ENCODE data around the gene IGSF22. TPM values are rescaled to one million over a fixed set of nuclear protein-coding genes. Genes with fewer than 3 reads are reported as not detected.
"Not testable (repeated sequence)": the region's sequence is repeated elsewhere in the genome, so short reads cannot be mapped to it uniquely, and the experiment has no call there.

The IGSF22 gene
- total RNA-seq, 4 donors from 2014 or later, result 1.0 TPM; not detected in 3

DNA sequence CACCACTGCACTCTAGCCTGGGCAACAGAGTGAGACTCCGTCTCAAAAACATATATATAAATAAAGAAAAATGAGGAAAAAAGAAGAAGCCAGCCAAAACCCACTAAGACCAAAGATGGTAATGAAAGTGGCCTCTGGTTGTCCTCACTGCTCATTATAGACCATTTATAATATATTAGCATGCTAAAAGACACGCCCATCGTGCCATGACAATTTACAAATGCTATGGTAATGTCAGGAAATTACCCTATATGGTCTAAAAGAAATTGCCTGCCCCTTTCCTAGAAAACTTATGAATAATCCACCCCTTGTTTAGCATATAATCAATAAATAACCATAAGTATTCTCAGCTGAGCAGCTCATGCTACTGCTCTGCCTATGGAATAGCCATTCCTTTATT lies 43.5 kb downstream of the IGSF22 start:
- intact Hi-C loops (cut with DNase I; ENCODE audit: low total_unique reads), result no loop called here
- Histone ChIP-seq H3K4me3 (no peak overlapping the region), H3K27ac (no peak overlapping the region), H3K4me1 (no peaks in the 10 kb centered on the region), H3K36me3 (no peaks in the 10 kb centered on the region), H3K27me3 (no peaks in the 10 kb centered on the region), H3K9me3 (no peaks in the 10 kb centered on the region)
- DNase-seq, result no peak
- TF ChIP-seq, protein P1, sequence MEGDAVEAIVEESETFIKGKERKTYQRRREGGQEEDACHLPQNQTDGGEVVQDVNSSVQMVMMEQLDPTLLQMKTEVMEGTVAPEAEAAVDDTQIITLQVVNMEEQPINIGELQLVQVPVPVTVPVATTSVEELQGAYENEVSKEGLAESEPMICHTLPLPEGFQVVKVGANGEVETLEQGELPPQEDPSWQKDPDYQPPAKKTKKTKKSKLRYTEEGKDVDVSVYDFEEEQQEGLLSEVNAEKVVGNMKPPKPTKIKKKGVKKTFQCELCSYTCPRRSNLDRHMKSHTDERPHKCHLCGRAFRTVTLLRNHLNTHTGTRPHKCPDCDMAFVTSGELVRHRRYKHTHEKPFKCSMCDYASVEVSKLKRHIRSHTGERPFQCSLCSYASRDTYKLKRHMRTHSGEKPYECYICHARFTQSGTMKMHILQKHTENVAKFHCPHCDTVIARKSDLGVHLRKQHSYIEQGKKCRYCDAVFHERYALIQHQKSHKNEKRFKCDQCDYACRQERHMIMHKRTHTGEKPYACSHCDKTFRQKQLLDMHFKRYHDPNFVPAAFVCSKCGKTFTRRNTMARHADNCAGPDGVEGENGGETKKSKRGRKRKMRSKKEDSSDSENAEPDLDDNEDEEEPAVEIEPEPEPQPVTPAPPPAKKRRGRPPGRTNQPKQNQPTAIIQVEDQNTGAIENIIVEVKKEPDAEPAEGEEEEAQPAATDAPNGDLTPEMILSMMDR (IDR thresholded peaks at IDR 0.05), result no peak
- TF ChIP-seq POLR2A (IDR thresholded peaks at IDR 0.05), result no peak

DNA sequence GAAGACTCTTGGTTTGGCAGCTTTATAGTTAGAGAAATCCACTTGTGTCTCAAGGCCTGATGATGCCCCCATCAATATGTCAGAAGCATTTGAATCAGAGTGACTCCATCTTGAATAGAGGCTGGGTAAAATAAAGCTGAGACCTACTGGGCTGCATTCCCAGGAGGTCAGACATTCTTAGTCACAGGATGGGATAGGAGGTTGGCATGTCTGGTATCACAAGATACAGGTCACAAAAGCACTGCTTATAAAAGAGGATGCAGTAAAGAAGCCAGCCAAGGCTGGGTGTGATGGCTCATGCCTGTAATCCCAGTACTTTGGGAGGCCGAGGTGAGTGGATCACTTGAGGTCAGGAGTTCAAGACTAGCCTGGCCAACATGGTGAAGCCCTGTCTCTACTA lies 44.0 kb downstream of the IGSF22 start:
- H3K9me3 ChIP-seq; H3K36me3 ChIP-seq; intact Hi-C loops (cut with DNase I; ENCODE audit: low total_unique reads); H3K27me3 ChIP-seq; H3K4me3 ChIP-seq; H3K27ac ChIP-seq; DNase-seq; H3K4me1 ChIP-seq: not testable (repeated sequence)

DNA sequence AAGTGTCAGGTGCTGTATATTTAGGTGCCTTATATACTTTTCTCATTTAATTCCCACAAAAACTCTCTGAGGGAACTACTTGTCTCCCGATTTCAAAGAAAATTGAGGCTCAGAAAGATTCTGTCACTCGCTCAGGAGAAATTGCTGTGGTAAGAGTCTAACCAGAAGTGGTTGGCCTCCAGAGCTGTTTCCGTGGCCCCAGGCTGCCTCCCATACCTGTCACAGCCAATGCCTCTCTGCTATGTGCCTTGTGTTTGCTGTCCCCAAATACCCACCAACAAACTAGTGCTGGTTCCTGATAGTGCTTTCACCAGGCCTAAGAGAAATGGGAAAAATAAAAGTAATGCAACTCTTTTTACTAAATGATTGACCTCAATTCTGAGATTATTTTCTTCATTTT lies 48.4 kb downstream of the IGSF22 start:
- Histone ChIP-seq H3K36me3 (no peaks in the 10 kb centered on the region), H3K4me3 (no peak overlapping the region), H3K27me3 (no peaks in the 10 kb centered on the region), H3K4me1 (no peaks in the 10 kb centered on the region), H3K27ac (no peak overlapping the region), H3K9me3 (no peaks in the 10 kb centered on the region)
- DNase-seq, result no peak
- intact Hi-C loops (cut with DNase I; ENCODE audit: low total_unique reads), result no loop called here
- TF ChIP-seq POLR2A (IDR thresholded peaks at IDR 0.05), result no peak
- TF ChIP-seq, protein P1 (IDR thresholded peaks at IDR 0.05), result no peak

DNA sequence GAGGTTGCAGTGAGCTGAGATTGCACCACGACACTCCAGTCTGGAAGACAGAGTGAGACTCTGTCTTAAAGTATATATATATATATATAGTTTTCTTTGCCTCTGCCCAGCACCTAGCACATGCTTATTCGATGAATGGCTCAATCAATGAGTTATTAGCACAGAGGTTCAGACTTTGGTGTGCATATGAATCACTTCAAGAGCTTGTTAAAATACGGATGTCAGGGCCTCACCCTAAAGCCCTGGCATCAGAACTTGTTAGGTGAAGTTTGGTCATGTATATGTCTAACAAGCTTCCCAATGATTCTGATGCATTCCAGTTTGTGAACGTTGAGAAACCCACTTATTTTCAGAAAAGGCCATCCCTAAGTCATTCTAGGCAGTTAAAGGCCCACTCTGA lies 49.2 kb downstream of the IGSF22 start:
- Histone ChIP-seq H3K27me3 (no peaks in the 10 kb centered on the region), H3K9me3 (no peaks in the 10 kb centered on the region), H3K4me1 (no peaks in the 10 kb centered on the region), H3K27ac (no peak overlapping the region), H3K36me3 (no peaks in the 10 kb centered on the region), H3K4me3 (no peak overlapping the region)
- intact Hi-C loops (cut with DNase I; ENCODE audit: low total_unique reads), result no loop called here
- TF ChIP-seq POLR2A (IDR thresholded peaks at IDR 0.05), result no peak
- TF ChIP-seq, protein P1 (IDR thresholded peaks at IDR 0.05), result no peak
- DNase-seq, result no peak

DNA sequence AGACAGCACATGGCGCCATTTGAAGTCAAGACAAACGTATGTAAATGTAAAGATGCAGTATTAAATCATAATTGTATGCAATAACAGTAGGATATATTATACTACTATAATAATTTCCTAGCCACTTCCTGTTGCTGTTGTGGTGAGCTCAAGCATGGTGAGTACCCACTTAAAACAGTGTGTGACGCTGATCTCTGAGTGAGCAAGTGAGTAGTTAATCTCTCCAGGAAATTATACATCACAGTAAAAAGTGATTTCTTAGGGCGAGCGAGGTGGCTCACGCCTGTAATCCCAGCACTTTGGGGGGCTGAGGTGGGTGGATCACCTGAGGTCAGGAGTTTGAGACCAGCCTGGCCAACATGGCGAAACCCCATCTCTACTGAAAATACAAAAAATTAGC lies 53.8 kb downstream of the IGSF22 start:
- H3K27ac ChIP-seq; H3K36me3 ChIP-seq; H3K27me3 ChIP-seq; intact Hi-C loops (cut with DNase I; ENCODE audit: low total_unique reads); H3K4me1 ChIP-seq; DNase-seq; H3K9me3 ChIP-seq; H3K4me3 ChIP-seq: not testable (repeated sequence)

DNA sequence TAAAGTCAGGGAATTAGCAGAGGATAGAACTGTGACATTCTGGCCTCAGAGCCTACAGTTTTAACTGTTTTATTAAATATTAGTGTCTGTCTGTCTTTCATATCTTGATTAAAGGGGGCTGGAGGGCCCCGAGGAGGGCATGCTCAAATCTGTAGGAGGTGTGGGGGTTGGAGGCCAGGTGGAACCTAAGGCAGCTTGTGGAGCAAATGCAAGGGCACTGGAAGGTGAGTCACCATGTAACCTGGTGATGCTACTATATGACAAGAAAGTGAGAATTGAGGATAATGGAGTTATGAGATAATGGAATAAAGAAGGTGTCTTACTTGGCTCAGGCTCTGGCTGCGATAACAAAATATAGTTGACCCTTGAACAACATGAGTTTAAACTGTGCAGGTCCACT lies 54.7 kb downstream of the IGSF22 start:
- Histone ChIP-seq H3K9me3 (no peaks in the 10 kb centered on the region), H3K27ac (no peak overlapping the region), H3K36me3 (no peaks in the 10 kb centered on the region), H3K27me3 (no peaks in the 10 kb centered on the region), H3K4me3 (no peak overlapping the region), H3K4me1 (no peaks in the 10 kb centered on the region)
- DNase-seq, result no peak
- intact Hi-C loops (cut with DNase I; ENCODE audit: low total_unique reads), result no loop called here
- TF ChIP-seq, protein P1 (IDR thresholded peaks at IDR 0.05), result no peak
- no peak for TF ChIP-seq POLR2A (IDR thresholded peaks at IDR 0.05)
